HG02642 (cell line): ENCODE measurements around the gene SNCAIP.
"Not testable (repeated sequence)": the region's sequence is repeated elsewhere in the genome, so short reads cannot be mapped to it uniquely, and the experiment has no call there.

Source experiments
- ATAC-seq: cut with Tn5 transposase; IDR thresholded peaks from one replicate; pipeline ENCODE4 v1.9.1; 2021; ENCODE audit warnings: mild to moderate bottlenecking; ENCODE audit not compliant: unreplicated experiment, poor library complexity

SNCAIP gene

DNA sequence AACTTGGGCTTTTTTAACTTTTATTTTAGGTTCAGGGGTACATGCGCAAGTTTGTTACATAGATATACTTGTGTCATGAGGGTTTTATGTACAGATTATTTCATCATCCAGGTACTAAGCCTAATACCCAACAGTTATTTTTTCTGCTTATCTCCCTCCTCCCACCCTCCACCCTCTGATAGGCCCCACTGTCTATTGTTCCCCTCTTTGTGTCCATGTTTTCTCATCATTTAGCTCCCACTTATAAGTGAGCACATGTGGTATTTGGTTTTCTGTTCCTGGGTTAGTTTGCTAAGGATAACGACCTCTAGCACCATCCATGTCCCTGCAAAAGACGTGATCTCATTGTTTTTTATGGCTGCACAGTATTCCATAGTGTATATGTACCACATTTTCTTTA, 172.1 kb downstream of the SNCAIP start:
- no peak for ATAC-seq

DNA sequence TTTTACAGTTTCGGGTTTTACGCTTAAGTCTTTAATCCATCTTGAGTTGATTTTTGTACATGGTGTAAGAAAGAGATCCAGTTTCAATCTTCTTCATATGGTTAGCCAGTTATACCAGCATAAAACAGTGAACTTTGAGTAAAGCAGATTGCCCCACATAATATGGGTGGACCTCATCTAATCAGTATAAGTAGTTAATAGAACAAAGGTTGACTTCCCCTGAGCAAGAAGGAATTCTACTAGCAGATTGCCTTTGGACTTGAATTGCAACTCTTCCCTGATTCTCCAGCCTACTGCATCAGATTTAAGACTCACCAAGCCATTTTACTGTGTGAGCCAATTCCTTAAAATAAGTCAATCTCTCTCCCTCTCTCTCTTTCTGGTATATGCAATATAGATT, 173.2 kb downstream of the SNCAIP start:
- ATAC-seq = no peak

DNA sequence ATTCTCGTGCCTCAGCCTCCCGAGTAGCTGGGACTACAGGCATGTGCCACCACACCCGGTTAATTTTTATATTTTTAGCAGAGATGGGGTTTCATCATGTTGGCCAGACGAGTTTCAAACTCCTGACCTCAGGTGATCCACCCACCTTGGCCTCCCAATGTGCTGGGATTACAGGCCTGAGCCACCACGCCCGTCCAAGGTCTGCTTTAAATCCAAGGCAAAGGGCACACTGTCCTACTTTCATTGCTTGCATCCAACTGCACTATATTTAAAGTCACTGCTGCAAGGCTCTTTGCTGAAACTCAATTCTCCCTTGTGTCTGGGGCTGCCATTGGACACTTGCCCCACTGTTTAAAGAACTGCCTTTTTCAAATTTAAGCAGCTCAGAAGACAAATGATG, 174.6 kb downstream of the SNCAIP start:
- ATAC-seq = not testable (repeated sequence)

DNA sequence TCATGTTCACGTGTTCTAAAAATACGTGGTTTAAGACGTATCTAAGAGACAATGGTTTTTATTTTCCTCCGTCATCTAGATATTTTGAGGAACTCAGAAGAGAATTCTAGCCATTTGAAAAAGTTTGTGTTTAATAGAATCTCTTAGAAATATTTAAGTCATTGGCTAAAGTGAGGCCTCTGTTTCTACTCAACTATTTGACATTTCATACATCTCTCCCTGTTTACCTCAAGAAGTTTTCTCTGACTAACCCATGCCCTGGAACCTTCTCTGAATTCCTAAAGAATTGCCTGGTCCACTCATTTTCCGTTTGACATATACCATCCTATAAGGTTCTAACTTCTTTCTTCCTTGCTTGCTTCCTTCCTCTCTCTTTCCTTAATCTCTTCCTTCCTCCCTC, 178.7 kb downstream of the SNCAIP start:
- ATAC-seq = no peak

DNA sequence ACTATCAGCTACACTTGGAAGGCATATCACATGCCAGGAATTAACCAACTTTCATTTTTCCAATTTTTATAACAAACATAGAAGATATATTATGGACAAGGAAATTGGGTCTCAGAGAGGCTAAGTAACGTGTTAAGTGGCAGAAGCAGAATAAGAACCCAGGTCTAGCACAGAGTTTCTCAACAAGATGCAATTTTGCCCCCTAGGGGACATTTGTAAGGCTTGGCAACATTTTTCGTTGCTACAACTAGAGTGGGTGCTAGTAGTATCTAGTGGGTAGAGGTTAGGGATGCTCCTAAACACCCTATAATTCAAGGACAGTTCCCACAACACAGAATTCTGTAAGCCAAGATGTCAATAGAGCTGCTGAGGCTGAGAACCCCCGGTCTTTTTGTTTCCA, 180.6 kb downstream of the SNCAIP start:
- no peak for ATAC-seq

DNA sequence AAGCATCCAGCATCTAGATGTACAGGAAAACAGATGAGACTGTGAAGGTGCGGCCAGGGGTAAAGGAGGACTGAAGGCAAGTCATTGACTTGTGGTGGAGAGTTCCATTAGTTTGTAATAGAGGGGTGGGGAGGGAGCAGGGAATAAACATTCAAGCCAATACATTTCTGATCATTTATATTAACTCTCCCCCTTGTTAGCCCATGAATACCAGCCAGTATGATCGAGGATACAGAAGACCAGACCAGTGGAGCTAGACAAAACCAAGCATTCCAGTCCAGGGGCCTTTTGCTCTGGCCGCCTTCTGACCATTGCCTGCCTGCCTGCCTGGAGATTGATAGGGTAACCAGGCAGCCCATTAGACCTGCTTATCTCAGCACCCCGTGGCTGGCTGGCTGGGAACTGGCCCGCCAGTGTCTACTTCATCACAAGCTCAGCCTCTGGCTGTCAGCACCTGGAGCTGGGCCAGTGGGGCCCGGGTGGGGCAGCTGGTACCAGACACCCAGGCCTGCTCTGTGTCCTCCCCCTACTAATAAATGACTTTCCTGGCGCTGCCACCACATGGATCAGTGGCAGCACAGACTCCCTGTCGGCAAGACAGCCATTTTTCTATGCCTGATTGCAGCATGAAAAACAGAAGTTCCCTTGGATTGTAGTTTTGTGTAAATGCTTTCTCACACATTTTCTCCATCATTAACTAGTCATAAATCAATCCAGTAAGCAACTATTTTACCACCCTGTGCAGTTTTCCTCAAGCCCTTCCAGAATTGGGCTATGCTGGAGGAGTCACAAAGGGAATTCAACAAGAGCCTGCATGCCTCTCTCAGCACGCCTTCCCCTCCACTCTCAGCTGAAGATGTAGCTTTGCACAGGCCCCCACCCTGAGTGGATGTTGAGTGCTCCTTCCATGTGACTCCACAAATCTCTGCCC, 181.3 kb downstream of the SNCAIP start:
- no peak for ATAC-seq

DNA sequence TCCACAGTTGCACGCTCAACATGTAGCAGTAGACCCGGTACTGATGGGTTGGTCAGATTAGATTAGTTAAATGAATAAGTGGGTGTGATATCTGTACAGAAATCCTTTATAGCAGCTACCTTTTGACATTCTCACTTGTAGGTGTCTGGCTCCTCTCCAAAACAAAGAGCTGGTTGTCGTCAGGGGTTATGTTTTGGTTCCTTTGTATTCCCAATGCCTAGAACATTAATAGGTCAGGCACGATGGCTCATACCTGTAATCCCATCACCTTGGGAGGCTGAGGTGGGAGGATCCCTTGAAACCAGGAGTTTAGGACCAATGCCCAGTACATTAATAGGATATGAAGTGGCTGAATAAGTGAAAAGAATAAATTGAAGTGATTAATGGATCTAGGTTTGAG, 182.1 kb downstream of the SNCAIP start:
- ATAC-seq = no peak

DNA sequence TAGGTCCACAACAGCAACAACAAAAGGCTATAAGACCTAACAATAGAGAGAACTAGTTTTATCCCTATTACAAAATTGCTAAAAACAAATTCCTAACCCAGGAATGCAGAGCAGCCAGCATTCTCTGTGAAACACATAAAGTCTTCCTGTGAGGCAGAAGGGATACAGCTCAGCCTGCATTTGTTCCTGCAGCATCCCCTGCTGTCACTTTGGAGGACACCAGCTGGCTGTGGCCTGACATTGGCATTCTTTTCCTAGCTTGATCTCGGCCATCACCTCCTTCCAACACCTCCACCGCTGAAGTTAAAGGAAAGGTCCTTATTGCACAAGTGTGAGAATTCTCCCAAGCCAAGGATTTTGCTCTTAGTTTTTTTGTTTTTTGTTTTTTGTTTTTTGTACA, 186.1 kb downstream of the SNCAIP start:
- ATAC-seq = no peak

DNA sequence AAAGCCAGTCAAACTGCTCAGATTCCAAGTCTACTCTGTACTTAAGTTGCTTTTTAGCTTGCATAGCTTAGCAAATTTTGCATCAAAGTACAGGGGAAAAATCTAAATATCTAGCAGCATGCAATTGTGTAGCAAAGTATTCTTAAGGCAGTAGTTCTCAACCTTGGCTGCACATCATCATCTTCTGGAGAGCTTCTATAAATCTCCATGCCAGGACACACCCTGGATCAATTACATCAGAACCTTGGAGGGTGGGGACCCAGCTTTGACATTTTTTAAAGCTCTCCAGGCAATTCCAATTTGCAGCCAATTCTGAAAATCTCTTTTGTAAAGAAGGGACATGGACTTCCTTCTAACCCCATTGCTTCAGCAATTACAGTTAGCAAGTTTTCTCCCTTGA, 187.5 kb downstream of the SNCAIP start:
- no peak for ATAC-seq

DNA sequence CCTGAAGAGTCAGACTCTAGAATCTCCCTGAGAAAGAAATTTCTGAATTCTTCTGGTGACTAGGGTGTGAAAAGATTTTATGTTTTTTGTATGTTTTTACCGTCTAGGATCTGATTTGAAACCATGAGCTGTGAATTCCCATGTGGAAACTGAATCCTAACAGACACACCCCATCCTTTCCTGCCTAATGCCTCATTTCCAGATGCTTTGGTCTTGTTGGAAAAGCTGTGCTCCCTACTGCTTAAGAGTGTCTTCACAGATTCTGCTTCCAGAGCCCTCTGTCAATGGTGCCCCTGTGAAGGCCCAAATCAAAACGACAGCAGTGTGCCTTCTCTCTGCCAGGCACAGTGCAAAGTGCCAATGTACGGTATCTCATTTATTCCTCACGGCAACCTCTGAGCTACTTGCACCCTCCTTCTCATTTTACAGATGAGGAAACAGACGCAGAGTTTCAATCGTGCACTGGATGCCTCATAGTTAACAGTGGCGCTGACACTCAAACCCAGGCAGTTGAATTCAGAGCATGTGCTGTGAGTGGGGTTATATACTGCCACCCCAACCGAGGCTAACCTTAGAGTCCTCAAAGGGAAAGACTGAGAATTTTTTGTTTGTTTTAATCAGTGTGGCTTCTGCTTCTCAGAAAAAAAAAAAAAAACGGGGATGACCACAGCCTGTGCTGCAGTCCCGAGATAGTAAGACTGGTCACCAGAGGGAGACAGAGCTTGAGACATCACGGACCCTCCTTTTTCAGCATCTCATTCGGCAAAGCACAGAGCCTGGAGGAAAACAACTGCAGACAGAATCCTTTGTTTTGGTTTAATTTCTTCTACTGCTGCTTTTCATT, 188.4 kb downstream of the SNCAIP start:
- no peak for ATAC-seq

DNA sequence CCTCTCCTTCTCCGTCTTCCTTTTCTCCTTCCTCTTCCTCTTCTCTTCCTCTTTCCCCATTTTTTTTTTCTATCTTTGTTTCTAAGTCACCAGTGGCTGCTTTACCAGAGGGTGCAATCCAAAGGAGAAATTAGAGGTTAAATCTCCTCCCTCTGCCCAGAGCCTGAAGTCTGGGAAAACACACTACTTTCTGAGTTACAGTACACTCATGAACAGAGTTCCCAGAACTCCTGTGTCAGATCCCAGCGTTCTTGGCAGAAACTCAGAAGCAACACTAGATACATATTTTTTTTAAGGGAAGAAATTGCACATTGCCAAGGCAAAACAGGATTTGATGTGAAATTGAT, 189.0 kb downstream of the SNCAIP start:
- ATAC-seq = no peak

DNA sequence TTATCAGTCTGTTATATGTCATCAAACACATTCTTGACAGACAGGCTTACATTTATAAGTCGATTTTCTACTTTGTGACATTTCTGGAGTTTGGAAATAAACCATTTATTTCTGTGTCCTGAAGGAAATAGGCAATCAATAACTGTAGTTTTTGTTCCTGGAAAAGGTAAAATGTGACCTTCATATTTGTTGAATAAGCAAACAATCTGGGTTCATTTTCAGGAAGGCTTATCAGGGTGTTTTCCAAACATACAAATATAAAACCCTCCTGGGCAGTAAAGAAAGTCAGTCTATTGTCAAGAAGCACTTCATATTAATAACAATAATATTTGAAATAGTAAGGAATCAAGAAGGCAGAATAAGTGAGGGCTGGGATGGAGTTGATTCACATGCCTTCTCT, 195.0 kb downstream of the SNCAIP start:
- no peak for ATAC-seq

DNA sequence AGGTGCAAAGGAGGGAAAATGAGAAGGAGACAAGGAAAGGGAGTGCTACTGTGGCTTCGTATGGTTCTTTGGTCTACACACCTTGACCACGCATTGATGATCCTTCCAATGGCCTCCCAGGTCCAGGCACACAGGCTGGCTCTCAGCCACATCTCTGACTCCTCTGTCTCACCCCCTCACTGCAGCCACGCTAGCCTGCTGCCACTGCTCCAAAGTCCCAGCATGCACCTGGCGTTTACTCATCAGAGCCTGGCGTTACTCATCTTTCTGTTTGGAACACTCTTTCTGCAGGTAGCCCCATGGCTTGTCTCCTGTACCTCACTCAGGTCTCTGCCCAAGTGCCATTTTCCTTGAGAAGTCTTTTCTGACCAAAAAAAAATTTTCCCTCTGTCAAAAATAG, 195.5 kb downstream of the SNCAIP start:
- ATAC-seq = no peak

DNA sequence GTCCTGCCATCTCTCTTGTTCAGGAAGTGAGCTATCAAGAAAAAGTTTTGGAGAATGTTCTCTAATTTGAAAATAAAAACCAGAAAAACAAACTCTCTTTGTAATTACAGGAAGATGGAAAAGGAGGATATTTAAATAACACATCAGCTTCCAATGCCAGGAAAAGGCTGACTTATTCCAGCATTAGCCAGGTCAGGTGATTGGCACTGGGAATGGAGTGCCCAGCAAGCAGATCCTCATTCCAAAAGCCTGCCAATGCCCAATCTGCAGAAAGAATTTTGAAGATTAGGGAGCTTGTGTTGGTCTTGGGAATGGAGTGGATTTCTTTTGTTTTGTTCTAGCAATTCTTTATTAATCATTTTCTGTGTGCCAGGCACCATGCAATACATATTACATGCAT, 196.6 kb downstream of the SNCAIP start:
- no peak for ATAC-seq
